ENCODE data around the gene SLC22A6.

Gene SLC22A6, protein sequence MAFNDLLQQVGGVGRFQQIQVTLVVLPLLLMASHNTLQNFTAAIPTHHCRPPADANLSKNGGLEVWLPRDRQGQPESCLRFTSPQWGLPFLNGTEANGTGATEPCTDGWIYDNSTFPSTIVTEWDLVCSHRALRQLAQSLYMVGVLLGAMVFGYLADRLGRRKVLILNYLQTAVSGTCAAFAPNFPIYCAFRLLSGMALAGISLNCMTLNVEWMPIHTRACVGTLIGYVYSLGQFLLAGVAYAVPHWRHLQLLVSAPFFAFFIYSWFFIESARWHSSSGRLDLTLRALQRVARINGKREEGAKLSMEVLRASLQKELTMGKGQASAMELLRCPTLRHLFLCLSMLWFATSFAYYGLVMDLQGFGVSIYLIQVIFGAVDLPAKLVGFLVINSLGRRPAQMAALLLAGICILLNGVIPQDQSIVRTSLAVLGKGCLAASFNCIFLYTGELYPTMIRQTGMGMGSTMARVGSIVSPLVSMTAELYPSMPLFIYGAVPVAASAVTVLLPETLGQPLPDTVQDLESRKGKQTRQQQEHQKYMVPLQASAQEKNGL

DNA sequence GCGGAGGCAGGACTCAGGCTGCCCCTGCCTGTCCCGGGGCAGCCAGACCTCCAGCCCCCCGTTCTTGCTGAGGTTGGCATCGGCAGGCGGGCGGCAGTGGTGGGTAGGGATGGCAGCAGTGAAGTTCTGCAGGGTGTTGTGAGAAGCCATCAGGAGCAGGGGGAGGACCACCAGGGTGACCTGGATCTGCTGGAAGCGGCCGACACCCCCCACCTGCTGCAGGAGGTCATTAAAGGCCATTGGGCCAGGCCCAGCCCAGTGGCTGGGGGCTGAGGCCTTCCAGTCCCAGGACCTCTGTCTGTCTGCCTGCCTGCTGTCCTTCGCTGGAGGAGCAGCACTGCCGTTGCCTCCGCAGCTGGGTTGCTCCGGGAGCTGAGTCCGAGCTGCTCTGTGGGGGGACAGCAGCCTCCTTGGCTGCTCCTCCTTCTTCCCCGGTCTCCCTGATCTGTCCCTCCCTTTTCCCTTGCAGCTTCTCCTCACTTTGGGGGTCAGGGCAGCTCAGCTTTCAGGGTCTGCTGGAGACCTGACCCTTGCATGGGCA, at the start of gene SLC22A6:
Gene SLC22A6, minus strand, starts transcription at position 517 of the 541 bp plus-strand sequence. Its CDS starts 277 bp downstream, at position 240.
- DNase-seq (ENCODE audit: low spot score) = no peak

DNA sequence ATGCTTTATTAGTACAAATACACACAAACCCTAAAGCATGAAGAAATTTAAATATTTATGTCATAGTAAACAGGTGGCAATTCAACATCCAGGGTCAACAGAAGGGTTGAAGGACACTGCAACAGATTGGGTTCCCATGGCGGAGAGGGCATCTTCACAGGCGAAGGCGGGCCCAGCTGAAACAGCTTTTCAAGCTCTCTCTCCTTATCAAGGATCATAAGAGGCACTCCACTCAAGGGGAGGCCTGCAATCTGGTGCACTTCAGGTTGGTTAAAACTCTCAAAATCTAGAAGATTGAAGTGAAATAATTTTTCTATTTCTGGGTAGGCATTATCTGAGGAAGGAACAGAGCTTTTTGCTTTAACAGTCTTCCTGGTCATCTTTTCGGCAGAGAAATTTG, 47.7 kb upstream of the SLC22A6 start:
- no peak for DNase-seq (ENCODE audit: low spot score)

DNA sequence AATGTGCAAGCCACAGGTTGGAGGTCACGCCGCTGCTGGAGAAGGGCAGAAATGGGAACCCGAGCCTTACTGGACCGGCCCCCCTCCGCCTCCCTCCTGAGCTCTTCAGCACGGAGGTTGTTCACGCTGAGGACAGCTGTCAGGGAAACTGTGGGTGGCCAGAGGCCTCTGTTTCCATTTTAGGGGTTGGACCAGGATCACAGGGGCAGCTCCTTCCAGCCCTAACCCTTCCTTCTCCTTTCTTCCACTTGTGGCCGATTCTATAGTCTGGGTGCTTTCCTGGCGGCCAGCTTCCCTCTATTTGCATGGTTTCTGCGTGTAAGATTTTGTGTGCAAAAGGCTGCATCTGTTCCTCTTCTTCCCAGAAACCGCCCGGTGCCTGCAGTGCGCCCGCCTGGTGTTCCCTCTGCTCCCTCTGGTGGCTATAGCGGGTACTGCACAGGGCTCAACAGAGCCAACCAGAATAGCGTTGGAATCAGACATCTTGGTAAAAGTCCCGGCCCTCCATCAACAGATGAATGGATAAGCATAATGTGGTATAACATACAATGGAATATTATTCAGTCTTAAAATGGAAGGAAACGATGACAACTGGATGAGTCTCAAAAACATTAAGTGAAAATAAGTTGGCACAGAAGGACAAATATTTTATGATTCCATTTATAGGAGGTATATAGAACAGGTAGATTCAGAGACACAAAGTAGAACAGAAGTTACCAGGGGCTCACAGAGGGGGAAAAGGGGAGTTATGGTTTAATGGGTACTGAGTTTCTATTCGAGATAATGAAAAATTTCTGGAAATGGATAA, 39.3 kb upstream of the SLC22A6 start:
- DNase-seq (ENCODE audit: low spot score) = peak; percentile 70

DNA sequence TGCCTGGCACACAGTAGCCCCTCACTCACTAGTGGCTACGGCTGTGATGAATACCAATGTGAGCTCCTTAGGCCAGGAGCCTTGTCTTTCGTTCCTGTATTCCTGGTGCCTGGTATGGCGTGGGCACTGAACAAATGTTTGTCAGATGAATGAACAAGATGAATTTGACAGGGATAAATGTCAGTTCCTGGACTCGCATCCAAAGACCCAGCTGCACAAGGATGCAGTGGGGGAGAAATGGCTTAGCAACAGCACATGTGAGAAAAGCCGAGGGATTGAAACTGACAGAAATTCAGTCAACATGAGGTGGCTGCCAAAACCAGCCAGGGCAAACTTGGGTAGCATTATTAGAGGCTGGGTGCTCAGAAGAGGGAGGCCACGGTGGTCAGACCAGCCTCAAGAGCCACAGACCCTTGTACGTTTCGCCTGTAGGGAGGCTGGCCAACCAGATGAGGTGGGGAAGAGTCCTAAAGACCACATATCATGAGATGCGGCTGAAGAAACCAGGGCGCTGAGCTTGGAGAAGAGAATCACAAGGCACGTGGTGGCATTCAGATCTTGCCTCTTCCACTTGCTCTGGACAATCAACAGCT, 38.6 kb upstream of the SLC22A6 start:
- DNase-seq (ENCODE audit: low spot score) = no peak

DNA sequence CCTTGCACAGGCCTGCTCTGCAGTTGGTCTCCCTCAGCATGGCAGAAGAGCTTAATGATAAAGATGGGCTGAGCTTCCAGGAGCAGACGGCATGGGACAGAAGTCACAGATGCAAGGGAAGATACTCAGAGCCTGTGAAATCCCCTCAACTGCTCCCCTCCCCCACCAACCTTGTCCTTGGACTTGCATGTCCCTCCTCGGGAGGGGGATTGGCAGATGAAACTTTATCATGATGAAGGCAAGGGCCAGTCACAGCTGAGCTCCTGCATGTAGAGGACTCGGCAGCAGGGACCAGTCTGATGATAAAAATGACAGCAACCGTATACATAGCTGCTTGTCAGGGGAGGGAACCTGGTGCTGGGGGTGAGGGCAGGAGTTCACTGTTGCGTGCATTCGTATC, 37.7 kb upstream of the SLC22A6 start:
- no peak for DNase-seq (ENCODE audit: low spot score)

DNA sequence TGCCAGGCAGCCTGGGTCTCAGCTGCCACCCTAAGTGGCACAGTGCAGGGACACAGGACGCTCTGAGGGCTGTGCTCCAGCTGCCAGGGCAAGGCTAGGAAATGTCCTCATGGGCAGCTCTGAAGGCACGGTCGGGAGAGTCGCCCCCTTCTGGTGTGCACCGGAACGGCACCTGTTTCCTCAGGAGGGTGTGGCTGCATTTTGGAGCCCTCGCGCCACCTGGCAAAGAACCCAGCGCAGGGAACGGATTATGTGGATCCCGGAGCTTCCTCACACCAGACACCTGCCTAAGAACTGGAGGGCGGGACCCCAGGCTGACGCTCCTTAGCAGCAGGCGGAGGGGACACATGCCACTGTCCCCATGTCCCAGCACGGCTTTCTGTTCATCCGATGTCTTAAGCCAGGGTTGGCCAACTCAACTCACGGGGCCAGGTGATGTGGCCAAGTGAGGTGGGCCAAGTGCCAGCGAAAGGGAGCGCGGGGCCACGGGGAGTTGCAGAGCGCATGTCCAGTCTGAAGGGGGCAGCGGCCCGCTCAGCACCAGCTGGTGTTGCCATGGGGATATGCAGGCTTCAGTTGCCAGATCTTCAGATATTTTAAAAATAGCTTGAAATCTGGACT, 36.0 kb upstream of the SLC22A6 start:
- DNase-seq (ENCODE audit: low spot score) = no peak

DNA sequence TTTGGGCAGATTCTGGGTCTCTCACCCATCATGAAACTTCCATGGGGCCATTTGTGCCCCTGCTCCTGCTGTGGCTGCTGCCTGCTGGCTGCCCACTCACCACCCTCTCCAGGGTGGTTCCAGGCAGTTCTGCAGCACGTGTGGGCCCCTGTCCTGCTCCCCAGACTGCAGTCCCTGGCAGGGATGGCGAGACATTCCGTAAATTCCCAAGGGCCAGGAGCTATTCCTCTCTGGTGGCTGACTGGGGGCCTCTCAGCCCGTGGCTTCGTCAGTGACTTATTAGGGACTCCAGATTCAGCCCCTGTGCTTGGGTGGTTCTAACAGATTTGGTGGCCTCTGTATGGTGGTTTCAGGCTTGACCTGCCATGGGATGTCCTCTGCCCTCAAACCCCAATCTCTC, 34.7 kb upstream of the SLC22A6 start:
- no peak for DNase-seq (ENCODE audit: low spot score)

DNA sequence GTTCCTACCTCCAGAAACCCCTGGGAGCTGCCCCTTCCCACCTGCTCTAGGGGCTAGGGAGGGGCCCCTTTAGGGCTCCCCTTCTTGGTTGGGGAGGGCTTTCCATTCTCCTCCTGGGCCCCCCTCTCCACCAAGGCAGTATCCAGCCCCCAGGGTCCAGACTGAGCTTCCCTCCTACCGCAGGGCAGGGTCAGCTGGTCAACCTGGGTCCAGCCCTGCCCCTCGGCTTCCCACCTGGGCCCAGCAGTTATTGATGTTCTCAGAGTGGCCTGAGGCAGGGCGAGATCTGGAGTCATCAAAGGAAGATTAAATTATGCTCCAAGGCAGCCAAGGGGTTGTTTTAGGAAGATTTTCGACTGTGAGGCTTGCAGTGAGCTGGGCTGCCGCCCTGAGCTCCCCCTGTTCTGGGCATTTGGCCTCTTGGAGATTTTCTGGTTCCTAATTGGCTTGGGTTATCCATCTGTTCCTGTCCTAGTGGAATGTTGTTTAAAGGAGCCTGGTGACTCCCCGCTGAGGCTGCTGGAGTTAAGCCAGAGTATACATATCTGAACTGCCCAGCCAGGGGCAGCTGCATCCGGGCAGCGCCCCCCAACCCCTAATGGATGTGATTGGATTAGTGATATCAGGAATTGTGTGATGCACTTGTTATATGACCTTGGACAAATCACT, 32.7 kb upstream of the SLC22A6 start:
- DNase-seq (ENCODE audit: low spot score) = no peak

DNA sequence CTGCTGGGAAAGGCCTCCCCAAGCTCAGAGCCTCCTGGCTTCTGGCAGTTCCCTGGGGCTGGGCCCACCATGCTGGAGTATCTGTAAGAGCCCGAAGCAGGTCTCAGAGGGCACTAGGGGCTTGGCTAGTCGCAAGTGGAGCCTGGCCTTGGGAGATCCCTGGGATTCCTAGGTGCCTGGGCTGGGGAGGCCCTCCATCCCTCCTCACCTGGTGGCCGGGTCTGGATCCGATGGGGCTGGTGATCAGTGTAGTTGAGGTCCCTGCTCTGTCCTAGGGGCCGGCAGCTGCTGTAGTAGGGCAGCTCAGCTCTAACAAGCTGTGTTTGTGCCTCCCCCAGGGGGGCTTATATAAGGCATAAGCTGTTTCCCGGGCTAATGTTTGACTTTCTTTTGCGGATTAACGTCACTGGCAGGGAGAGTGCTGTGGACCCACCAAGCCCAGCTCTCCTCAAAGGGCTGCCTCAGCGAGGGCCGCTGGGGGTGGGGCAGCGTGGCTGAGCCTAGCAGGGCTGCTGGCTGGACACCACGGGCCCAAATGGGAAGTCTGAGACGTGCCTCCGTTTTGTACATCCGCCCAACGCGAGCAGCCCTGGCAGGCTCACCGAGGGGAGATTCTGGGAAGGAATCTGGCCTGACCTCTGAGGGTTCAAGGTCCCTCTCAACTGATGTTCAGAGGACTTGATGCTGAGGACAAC, 30.9 kb upstream of the SLC22A6 start, which contains the start of gene SLC22A8:
Gene SLC22A8, minus strand, starts transcription at position 321 of the 695 bp plus-strand sequence. CDS start 883 bp downstream, outside the sequence.
- no peak for DNase-seq (ENCODE audit: low spot score)

DNA sequence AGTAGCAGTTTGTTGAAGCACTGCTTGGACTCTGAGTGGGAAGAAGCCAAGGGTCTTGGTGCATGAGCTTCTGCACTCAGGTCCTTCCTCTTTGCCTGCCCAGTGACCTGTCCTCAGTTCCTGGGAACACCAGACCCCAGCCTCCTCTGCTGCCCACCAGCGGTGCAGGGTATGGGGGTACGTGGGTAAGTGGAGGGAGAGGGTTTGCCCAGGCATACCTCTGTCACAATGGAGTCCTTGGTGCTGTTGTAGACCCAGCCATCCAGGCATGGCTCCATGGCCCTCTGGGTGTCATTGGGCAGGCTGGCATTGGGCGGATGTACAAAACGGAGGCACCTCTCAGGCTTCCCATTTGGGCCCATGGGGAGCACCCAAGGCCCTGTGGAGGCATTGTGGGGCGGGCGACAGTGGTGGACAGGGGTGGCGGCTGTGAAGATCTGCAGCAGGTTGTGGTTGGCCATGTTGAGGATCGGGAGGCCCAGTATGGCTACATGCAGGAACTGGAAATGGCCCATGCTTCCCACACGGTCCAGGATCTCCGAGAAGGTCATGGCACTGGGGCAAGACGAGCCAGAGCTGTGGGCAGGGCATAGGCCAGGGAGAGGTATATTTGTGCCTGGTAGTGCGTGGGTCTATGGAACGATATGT, 29.8 kb upstream of the SLC22A6 start:
- DNase-seq (ENCODE audit: low spot score) = no peak

DNA sequence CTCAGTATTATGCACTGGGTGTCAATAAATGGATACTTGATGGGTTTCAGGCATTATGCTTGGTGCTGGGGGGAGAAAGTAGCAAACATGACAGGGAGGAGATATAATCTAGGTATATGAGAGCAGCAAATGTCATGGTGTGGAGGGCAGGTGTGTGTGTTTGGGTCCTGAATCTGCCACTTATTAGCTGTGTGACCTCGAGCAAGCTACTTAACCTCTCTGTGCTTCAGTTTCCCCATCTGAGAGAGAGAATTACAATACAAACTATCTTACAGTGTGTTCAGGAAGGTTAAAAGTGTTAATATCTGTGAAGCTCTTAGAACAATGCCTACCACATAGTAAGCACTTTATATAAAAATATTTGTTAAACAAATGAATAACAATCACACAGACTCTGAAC, 28.1 kb upstream of the SLC22A6 start:
- no peak for DNase-seq (ENCODE audit: low spot score)

DNA sequence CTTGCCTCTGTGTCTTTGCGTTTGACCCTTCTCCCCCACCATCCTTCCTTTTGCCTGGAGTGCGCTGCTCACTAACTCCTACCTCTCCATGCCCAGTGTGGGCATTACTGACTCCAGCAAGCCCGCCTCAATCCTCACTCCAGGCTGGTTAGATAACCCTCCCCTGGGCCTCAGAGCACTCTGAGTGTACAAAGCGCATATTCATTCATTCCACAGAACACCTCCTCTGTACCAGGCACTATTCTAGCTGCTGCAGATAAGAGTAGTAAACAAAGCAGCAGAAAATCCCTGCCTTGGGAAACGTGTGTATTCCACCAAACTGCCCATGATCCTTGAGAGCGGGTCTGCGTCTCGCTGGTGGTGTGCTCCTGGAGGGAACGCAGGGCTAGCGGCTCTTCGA, 27.7 kb upstream of the SLC22A6 start:
- no peak for DNase-seq (ENCODE audit: low spot score)

DNA sequence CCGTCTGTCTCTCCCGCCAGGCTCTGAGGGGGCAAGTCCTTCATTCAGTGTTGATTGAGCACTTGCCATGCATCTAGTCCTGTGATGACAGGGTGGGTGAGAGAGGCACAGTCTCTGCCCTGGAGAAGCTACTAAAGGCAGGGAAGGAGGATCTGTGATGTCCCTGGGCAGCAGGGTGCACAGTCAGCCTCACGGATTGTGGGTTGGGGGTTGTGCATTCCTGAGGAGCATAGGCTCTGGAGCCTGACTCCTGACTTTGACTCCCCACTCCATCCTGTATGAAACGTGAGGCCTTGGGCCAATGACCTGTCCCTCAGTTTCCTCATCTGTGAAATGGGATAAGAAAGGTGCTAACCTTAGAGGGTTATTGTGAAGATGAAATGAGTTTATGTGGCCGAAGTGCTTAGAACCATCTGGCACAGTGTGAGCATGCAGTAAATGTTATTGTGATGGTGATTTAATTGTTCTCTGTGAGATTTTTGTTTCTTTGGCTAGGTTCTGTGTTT, 26.2 kb upstream of the SLC22A6 start:
- no peak for DNase-seq (ENCODE audit: low spot score)

DNA sequence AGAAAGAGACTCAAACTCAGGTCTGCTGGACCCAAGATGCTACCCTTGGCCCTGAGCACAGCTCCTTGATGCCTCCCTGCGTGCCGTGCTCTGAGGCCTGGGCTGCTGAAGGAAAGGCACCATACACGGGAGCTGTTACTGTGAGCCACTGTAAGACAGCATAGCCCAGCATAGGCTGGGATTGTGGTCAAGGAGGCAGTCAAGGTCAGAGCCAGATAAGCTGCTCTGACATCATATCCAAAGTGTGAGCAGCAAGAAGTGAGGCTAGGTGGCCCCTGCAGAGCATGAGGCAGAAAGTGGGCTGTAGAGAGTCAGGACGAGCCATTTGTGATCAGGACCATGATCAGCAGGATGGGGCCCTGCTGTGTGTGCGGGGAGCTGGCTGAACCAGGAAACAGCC, 23.2 kb upstream of the SLC22A6 start:
- DNase-seq (ENCODE audit: low spot score) = no peak

DNA sequence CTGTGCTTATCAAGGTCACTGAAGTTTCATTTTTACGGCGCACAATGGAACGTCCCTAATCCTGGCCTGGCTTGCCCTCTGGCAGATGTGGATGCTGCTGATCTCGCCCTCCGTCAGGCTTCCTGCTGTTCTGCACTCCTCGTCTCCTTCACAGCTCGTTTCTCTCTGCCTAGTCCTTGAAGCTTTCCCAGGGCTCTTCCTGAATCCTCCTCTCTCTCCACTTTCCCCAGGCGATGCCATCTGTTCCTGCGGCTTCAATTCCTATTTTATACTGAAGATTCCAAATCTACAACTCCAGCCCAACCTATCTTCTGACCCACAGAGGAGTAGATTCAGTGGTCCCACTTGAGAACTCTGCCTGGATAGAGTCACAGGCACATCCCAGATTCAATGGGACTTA, 16.7 kb upstream of the SLC22A6 start:
- DNase-seq (ENCODE audit: low spot score) = no peak

DNA sequence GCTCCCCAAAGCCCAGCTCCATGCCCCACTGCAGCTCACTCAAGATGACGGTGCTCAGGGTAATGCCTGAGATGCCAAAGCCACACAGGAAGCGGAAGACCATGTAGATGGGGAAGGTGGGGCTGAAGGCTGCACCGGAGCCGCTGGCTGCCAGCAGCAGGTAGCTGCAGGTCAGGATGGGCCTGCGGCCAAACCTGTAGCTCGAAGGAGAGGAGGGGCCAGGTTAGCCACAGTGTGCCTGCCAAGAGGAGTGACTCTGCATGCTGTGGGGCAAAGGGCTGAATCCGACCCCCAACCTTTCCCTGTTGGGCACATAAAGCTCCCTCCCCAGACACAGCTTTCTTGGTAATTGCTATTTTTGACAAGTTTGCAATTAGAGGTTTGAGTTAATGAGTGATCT, 14.9 kb upstream of the SLC22A6 start:
- no peak for DNase-seq (ENCODE audit: low spot score)

DNA sequence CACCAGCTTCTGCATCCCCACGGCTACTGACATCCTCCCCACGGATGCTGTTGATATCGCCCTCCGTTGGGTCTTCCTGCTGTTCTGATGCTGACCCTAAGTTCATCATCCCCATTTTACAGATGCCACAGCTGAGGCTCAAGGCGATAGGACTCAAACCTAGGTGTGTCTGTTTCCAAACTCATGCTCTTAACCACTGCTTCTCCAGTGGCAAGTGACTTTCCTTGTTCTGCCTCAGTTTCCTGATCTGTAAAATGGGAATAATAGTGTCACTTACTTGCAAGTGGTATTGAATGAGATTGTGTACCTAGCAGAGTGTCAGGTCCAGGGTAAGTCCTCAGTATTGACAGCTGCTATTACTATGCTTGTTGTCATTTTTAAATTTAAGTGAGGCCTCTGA, 14.4 kb upstream of the SLC22A6 start:
- no peak for DNase-seq (ENCODE audit: low spot score)

DNA sequence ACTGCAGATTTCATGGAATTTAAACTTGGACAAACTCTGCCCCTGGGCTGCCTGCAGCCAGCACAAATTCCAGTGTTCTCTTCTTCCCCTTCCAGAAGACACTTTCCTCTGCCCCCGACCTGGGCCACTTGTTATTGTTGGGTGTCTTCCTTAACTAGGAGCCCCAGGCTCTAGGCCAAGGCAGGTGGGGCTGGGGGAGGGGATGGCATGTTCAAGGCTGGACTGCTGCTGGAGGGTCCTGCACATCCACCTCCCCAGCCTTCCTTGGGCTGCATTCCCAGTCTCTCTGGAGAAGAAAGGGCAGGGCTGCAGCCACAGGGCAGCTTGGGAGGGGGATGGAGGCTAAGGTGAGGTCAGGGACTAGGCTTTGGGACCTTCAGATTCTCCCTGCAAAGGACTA, 11.5 kb upstream of the SLC22A6 start:
- DNase-seq (ENCODE audit: low spot score) = no peak

DNA sequence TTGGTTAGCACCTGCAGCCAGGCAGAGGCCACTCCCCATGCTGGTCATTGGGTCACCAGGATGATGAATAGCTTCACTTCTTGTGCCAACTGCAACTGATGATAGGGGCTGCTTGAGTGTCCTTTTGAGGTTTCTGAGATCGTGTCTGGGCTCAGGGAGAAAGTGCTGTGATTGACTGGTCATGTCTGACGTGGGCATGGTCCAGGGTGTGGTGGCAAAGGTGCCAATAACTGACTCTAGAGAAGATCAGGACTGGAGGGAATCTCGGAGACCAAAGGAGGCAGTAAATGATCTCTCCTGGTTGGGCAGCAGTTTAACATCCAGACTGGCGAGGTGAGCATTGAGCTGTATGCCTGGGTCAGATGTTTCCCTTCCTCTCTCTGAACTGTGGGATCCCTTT, 10.0 kb upstream of the SLC22A6 start:
- no peak for DNase-seq (ENCODE audit: low spot score)

DNA sequence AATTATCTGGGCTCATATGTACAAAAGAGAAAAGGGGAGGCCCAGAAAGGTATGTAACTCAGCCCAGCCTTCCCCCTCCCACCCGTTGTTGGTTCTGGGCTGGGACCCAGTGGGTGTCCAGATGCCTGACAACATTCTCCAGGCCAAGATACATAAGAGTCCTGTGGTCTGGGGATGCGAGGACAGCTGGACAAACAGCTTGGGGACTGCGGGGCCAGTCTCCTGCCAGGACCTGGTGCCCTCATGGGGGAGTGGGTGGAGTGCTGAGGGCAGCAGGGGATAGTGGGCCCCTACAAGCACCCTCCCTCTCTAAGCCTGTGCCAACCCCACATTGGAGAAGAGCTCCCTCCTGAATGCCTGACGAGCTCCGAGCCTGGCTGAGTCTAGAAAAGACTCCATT, 3.5 kb upstream of the SLC22A6 start:
- no peak for DNase-seq (ENCODE audit: low spot score)

Data from CD4-positive, alpha-beta T cell treated with Interleukin-6 at 100 ng/mL for 8 hours (primary cell).